ENCODE results near the gene OR3A2. TPM values are rescaled to one million over a fixed set of nuclear protein-coding genes. Genes with fewer than 3 reads are reported as not detected.

OR3A2 gene
- polyA plus RNA-seq, 1 donor from 2014 or later, result not detected

GRCh38 chr17:3308603-3309002, 77.5 kb downstream of the OR3A2 start:
- H3K9me2 ChIP-seq (ENCODE audit: insufficient read depth, low read length), result no peaks in the 10 kb centered on the region
- H3K9me3 ChIP-seq (ENCODE audit: low read length), result no peaks in the 10 kb centered on the region
- H3K27ac ChIP-seq (ENCODE audit: low read length), result no peak overlapping the region
- no peaks in the 10 kb centered on the region for H3F3A ChIP-seq (ENCODE audit: insufficient read depth, low read length, poor library complexity, severe bottlenecking)
- H3K79me2 ChIP-seq (replicated peaks; ENCODE audit: insufficient read depth, low read length), result no peaks in the 10 kb centered on the region
- no peak overlapping the region for H2AFZ ChIP-seq (ENCODE audit: low read depth, low read length)
- H3K4me2 ChIP-seq (ENCODE audit: low read length), result no peak overlapping the region
- H3K9ac ChIP-seq (ENCODE audit: low read length), result no peak overlapping the region
- H3K4me3 ChIP-seq (ENCODE audit: low read length), result no peak overlapping the region
- no peak for TF ChIP-seq EP300 (conservative IDR thresholded peaks at IDR 0.05; ENCODE audit: poor library complexity, severe bottlenecking)
- no peak for TF ChIP-seq TAF1 (IDR thresholded peaks at IDR 0.05; ENCODE audit: low read depth)
- no peak for TF ChIP-seq SMC3 (conservative IDR thresholded peaks at IDR 0.05; ENCODE audit: poor library complexity)
- no peak for TF ChIP-seq MXI1 (conservative IDR thresholded peaks at IDR 0.05; ENCODE audit: poor library complexity, severe bottlenecking)
- TF ChIP-seq POLR2AphosphoS5 (IDR thresholded peaks at IDR 0.05), result no peak
- no peak for TF ChIP-seq EZH2 (IDR thresholded peaks at IDR 0.05; ENCODE audit: borderline replicate concordance, insufficient read depth, low read length, poor library complexity, severe bottlenecking)
- TF ChIP-seq, protein P1, sequence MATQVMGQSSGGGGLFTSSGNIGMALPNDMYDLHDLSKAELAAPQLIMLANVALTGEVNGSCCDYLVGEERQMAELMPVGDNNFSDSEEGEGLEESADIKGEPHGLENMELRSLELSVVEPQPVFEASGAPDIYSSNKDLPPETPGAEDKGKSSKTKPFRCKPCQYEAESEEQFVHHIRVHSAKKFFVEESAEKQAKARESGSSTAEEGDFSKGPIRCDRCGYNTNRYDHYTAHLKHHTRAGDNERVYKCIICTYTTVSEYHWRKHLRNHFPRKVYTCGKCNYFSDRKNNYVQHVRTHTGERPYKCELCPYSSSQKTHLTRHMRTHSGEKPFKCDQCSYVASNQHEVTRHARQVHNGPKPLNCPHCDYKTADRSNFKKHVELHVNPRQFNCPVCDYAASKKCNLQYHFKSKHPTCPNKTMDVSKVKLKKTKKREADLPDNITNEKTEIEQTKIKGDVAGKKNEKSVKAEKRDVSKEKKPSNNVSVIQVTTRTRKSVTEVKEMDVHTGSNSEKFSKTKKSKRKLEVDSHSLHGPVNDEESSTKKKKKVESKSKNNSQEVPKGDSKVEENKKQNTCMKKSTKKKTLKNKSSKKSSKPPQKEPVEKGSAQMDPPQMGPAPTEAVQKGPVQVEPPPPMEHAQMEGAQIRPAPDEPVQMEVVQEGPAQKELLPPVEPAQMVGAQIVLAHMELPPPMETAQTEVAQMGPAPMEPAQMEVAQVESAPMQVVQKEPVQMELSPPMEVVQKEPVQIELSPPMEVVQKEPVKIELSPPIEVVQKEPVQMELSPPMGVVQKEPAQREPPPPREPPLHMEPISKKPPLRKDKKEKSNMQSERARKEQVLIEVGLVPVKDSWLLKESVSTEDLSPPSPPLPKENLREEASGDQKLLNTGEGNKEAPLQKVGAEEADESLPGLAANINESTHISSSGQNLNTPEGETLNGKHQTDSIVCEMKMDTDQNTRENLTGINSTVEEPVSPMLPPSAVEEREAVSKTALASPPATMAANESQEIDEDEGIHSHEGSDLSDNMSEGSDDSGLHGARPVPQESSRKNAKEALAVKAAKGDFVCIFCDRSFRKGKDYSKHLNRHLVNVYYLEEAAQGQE (IDR thresholded peaks at IDR 0.05; ENCODE audit: borderline replicate concordance), result no peak
- TF ChIP-seq RAD21 (conservative IDR thresholded peaks at IDR 0.05), result no peak
- TF ChIP-seq, protein P2, sequence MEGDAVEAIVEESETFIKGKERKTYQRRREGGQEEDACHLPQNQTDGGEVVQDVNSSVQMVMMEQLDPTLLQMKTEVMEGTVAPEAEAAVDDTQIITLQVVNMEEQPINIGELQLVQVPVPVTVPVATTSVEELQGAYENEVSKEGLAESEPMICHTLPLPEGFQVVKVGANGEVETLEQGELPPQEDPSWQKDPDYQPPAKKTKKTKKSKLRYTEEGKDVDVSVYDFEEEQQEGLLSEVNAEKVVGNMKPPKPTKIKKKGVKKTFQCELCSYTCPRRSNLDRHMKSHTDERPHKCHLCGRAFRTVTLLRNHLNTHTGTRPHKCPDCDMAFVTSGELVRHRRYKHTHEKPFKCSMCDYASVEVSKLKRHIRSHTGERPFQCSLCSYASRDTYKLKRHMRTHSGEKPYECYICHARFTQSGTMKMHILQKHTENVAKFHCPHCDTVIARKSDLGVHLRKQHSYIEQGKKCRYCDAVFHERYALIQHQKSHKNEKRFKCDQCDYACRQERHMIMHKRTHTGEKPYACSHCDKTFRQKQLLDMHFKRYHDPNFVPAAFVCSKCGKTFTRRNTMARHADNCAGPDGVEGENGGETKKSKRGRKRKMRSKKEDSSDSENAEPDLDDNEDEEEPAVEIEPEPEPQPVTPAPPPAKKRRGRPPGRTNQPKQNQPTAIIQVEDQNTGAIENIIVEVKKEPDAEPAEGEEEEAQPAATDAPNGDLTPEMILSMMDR (IDR thresholded peaks at IDR 0.05; ENCODE audit: poor library complexity, severe bottlenecking), result no peak
- H3K27me3 ChIP-seq (ENCODE audit: insufficient read depth, low read depth, low read length), result no peaks in the 10 kb centered on the region
- no peaks in the 10 kb centered on the region for H4K20me1 ChIP-seq (ENCODE audit: insufficient read depth)
- no peaks in the 10 kb centered on the region for H3K36me3 ChIP-seq (ENCODE audit: insufficient read depth, low read length)

DNA sequence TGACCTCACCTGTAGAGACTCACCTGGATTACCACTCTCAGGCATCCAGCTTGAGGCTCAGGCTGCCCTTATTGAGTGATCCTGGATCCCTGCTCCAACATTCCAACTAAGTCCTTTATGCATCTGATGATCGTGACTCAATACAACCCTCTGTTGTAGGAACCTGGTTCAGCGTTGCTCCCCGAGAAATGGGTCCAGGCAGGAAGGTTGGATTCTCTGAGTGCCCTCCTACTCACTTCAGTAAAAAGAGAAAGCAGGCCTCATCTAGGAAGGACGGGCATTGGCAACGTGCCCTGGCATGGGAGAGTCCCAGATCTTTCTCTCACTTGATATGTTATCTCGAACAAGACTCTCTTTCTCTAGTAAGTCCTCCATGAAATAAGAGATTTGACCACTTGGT, 87.8 kb downstream of the OR3A2 start, which contains the start of gene OR3A1:
Gene OR3A1 (minus strand): TSS at position 101 of the 400 bp plus-strand sequence. CDS start 5,778 bp downstream, outside the sequence.
- Histone ChIP-seq H4K20me1 (ENCODE audit: insufficient read depth) (no peaks in the 10 kb centered on the region), H3K9me3 (ENCODE audit: low read length) (no peaks in the 10 kb centered on the region), H3K9me2 (ENCODE audit: insufficient read depth, low read length) (no peaks in the 10 kb centered on the region), H3K79me2 (replicated peaks; ENCODE audit: insufficient read depth, low read length) (no peaks in the 10 kb centered on the region), H3K4me2 (ENCODE audit: low read length) (no peak within 1 kb of the TSS), H3K27me3 (ENCODE audit: insufficient read depth, low read depth, low read length) (no peaks in the 10 kb centered on the region), H3K27ac (ENCODE audit: low read length) (no peak within 1 kb of the TSS), H3K9ac (ENCODE audit: low read length) (no peak within 1 kb of the TSS), H3K36me3 (ENCODE audit: insufficient read depth, low read length) (no peaks in the 10 kb centered on the region), H2AFZ (ENCODE audit: low read depth, low read length) (no peak within 1 kb of the TSS), H3K4me3 (ENCODE audit: low read length) (no peak within 1 kb of the TSS), H3F3A (ENCODE audit: insufficient read depth, low read length, poor library complexity, severe bottlenecking) (no peaks in the 10 kb centered on the region)
- no peak for TF ChIP-seq SMC3 (conservative IDR thresholded peaks at IDR 0.05; ENCODE audit: poor library complexity)
- TF ChIP-seq MXI1 (conservative IDR thresholded peaks at IDR 0.05; ENCODE audit: poor library complexity, severe bottlenecking), result no peak
- TF ChIP-seq EP300 (conservative IDR thresholded peaks at IDR 0.05; ENCODE audit: poor library complexity, severe bottlenecking), result no peak
- no peak for TF ChIP-seq POLR2AphosphoS5 (IDR thresholded peaks at IDR 0.05)
- TF ChIP-seq RAD21 (conservative IDR thresholded peaks at IDR 0.05), result no peak
- TF ChIP-seq, protein P2 (IDR thresholded peaks at IDR 0.05; ENCODE audit: poor library complexity, severe bottlenecking), result no peak
